Liver (tissue), 3 donors: ENCODE data around the gene XKR8.

Experiments used
- EGR1 ChIP-seq, 2 donors: IDR thresholded peaks; 2 replicates each; pipeline ENCODE4 v1.6.1; 2016 to 2018; ENCODE audit warnings: antibody characterized with exemption in 2 of 2, low read depth in 2 of 2
- TAF1 ChIP-seq: conservative IDR thresholded peaks from 2 replicates; pipeline ENCODE4 v1.6.1; 2016; ENCODE audit warnings: antibody characterized with exemption, mild to moderate bottlenecking
- YY1 ChIP-seq: IDR thresholded peaks from 2 replicates; pipeline ENCODE4 v1.6.1; 2016; ENCODE audit warnings: antibody characterized with exemption, mild to moderate bottlenecking
- TF ChIP-seq, protein P1 (sequence below): IDR thresholded peaks from 2 replicates; pipeline ENCODE4 v1.6.1; 2016; ENCODE audit warnings: antibody characterized with exemption
- TF ChIP-seq, protein P2 (sequence below): fragments of 150-350 bp; IDR thresholded peaks from 2 replicates; pipeline ENCODE4 v1.5.1; 2017; ENCODE audit warnings: improper control_type of control experiment, low read depth, low read length; ENCODE audit not compliant: missing input control
- TF ChIP-seq, protein P3 (sequence below): IDR thresholded peaks from 2 replicates; pipeline ENCODE4 v1.6.1; 2016; ENCODE audit warnings: antibody characterized with exemption, mild to moderate bottlenecking
- donor health status: healthy.
- donor health status: healthy.

DNA sequence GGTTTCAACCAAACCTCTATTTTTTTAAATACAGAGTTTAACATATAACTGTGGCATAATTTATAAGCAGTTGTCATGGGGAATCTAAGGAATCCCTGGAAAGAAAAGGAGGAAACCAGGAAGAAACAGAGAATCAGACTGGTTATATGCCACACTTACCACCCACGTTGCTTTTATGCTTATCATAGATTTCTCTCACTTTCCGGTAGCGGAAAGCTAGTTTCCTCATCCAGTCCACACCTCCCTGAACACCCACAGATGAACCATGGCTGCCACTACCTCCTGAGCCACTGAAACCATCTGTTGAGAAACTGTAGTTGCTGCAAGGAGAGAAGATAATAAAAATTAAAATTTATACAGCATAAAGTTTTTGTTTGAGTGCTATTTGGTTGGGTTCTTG lies 33.5 kb downstream of the XKR8 start:
- TF ChIP-seq, protein P1, sequence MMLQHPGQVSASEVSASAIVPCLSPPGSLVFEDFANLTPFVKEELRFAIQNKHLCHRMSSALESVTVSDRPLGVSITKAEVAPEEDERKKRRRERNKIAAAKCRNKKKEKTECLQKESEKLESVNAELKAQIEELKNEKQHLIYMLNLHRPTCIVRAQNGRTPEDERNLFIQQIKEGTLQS: no peak
- TF ChIP-seq YY1 (no peak), TAF1 (no peak), EGR1 (IDR thresholded peaks at IDR 0.05; ENCODE audit: low read depth in 2 of 2) (no peak)
- TF ChIP-seq, protein P2, sequence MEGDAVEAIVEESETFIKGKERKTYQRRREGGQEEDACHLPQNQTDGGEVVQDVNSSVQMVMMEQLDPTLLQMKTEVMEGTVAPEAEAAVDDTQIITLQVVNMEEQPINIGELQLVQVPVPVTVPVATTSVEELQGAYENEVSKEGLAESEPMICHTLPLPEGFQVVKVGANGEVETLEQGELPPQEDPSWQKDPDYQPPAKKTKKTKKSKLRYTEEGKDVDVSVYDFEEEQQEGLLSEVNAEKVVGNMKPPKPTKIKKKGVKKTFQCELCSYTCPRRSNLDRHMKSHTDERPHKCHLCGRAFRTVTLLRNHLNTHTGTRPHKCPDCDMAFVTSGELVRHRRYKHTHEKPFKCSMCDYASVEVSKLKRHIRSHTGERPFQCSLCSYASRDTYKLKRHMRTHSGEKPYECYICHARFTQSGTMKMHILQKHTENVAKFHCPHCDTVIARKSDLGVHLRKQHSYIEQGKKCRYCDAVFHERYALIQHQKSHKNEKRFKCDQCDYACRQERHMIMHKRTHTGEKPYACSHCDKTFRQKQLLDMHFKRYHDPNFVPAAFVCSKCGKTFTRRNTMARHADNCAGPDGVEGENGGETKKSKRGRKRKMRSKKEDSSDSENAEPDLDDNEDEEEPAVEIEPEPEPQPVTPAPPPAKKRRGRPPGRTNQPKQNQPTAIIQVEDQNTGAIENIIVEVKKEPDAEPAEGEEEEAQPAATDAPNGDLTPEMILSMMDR: no peak
- TF ChIP-seq, protein P3, sequence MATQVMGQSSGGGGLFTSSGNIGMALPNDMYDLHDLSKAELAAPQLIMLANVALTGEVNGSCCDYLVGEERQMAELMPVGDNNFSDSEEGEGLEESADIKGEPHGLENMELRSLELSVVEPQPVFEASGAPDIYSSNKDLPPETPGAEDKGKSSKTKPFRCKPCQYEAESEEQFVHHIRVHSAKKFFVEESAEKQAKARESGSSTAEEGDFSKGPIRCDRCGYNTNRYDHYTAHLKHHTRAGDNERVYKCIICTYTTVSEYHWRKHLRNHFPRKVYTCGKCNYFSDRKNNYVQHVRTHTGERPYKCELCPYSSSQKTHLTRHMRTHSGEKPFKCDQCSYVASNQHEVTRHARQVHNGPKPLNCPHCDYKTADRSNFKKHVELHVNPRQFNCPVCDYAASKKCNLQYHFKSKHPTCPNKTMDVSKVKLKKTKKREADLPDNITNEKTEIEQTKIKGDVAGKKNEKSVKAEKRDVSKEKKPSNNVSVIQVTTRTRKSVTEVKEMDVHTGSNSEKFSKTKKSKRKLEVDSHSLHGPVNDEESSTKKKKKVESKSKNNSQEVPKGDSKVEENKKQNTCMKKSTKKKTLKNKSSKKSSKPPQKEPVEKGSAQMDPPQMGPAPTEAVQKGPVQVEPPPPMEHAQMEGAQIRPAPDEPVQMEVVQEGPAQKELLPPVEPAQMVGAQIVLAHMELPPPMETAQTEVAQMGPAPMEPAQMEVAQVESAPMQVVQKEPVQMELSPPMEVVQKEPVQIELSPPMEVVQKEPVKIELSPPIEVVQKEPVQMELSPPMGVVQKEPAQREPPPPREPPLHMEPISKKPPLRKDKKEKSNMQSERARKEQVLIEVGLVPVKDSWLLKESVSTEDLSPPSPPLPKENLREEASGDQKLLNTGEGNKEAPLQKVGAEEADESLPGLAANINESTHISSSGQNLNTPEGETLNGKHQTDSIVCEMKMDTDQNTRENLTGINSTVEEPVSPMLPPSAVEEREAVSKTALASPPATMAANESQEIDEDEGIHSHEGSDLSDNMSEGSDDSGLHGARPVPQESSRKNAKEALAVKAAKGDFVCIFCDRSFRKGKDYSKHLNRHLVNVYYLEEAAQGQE: no peak
